Measurements from ENCODE around the gene RTP5. TPM values are rescaled to one million over a fixed set of nuclear protein-coding genes. Genes with fewer than 3 reads are reported as not detected.

Gene RTP5
- total and polyA plus RNA-seq, 8 donors: 0.10 TPM; not detected in 7

GRCh38 chr2:241901500-241902351 lies 32.2 kb downstream of the RTP5 start:
- no peaks in the 10 kb centered on the region for H3K36me3 ChIP-seq
- peak in 2 of 4 donors; percentile 54 to 77 for DNase-seq
- peak; percentile 77 for ATAC-seq

GRCh38 chr2:241902357-241902991 lies 32.9 kb downstream of the RTP5 start:
- ATAC-seq: no peak

More at GRCh38 chr2:241901500-241902351, 32.2 kb downstream of the RTP5 start:
- TF ChIP-seq CTCF (IDR thresholded peaks at IDR 0.05): no peak
- H3K4me1 ChIP-seq: no peaks in the 10 kb centered on the region
- no peaks in the 10 kb centered on the region for H3K9me3 ChIP-seq
- no peak overlapping the region for H3K4me3 ChIP-seq
- H3K27me3 ChIP-seq: peaks cover 0 to 7% of the 10 kb centered on the region in 2 donors
- H3K27ac ChIP-seq: no peak overlapping the region
- intact Hi-C loops (cut with DNase I): no loop called here

GRCh38 chr2:241903121-241904010 lies 33.8 kb downstream of the RTP5 start:
- Histone ChIP-seq H3K9me3 (no peaks in the 10 kb centered on the region), H3K36me3 (no peaks in the 10 kb centered on the region), H3K4me1 (no peaks in the 10 kb centered on the region), H3K27me3 (peaks cover 0 to 7% of the 10 kb centered on the region in 2 donors), H3K4me3 (no peak overlapping the region), H3K27ac (no peak overlapping the region)
- intact Hi-C loops (cut with DNase I): no loop called here
- DNase-seq: peak in 1 of 4 donors; percentile 74
- ATAC-seq: no peak
- TF ChIP-seq CTCF (IDR thresholded peaks at IDR 0.05): no peak

More at GRCh38 chr2:241902357-241902991, 32.9 kb downstream of the RTP5 start:
- no peak overlapping the region for H3K27ac ChIP-seq
- H3K4me1 ChIP-seq: no peaks in the 10 kb centered on the region
- H3K36me3 ChIP-seq: no peaks in the 10 kb centered on the region
- H3K4me3 ChIP-seq: no peak overlapping the region
- peaks cover 0 to 7% of the 10 kb centered on the region in 2 donors for H3K27me3 ChIP-seq
- TF ChIP-seq CTCF (IDR thresholded peaks at IDR 0.05): no peak
- DNase-seq: peak in 1 of 4 donors; percentile 74
- no peaks in the 10 kb centered on the region for H3K9me3 ChIP-seq
- intact Hi-C loops (cut with DNase I): no loop called here

GRCh38 chr2:241904011-241904718 lies 34.6 kb downstream of the RTP5 start:
- ATAC-seq (no peak), DNase-seq (peak in 1 of 4 donors; percentile 69)
- intact Hi-C loops (cut with DNase I): no loop called here
- Histone ChIP-seq H3K9me3 (no peaks in the 10 kb centered on the region), H3K4me3 (no peak overlapping the region), H3K36me3 (no peaks in the 10 kb centered on the region), H3K27ac (no peak overlapping the region), H3K27me3 (peaks cover 0 to 7% of the 10 kb centered on the region in 2 donors), H3K4me1 (no peaks in the 10 kb centered on the region)
- TF ChIP-seq CTCF (IDR thresholded peaks at IDR 0.05): no peak

All from left lung (tissue), 10 donors.